ENCODE results near the gene SLC39A2. TPM values are rescaled to one million over a fixed set of nuclear protein-coding genes. Genes with fewer than 3 reads are reported as not detected.

SLC39A2 gene
- polyA plus RNA-seq, 3 donors: not detected

DNA sequence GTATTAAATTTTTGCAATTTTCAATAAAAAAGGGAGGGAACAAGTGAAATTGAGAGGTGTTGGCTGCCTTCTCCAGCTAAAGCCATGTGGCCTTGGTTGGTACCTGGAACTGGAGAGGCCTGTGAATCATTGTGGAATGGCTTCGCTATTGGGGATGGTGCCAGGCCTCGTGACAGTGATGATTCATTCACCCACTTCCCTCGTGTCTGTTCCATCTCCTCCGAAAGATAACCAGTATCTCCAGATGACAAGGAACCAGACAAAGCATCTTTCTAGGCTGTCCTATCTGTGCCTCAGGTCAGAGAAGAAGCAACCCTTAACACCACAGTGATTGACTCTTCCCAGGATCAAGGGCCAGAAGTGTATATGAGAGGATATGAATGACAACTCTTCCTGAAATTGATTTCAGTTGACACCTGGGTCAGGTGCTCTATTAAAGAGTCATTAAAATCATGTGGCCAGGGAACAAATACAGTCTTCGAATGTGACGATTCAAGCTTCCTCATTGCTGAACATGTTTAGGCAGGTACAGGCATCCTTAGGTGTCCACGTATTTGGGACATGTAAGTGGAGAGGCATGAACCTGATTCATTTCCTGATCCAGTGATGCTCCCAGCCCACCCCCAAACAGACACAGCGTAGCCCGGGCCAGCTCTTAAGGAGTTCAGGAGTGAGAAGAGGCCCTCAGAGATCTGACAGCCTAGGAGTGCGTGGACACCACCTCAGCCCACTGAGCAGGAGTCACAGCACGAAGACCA lies 42.8 kb downstream of the SLC39A2 start, which contains the start of gene RNASE7:
Gene RNASE7 (plus strand): TSS at position 687 of the 758 bp plus-strand sequence. CDS start 631 bp downstream, outside the sequence.
- H3K9me3 Mint-ChIP-seq: no peaks in the 10 kb centered on the region
- Histone ChIP-seq H4K20me1 (ENCODE audit: insufficient read depth, low read length) (no peaks in the 10 kb centered on the region), H3K36me3 (replicated peaks in 1 of 2; ENCODE audit: control insufficient read depth in 1 of 2, insufficient read depth in 2 of 2, low read length in 2 of 2) (no peaks in the 10 kb centered on the region), H3K9ac (ENCODE audit: insufficient read depth, low read length, poor library complexity, severe bottlenecking) (no peak within 1 kb of the TSS), H3K4me2 (replicated peaks; ENCODE audit: extremely low read depth, low read length, poor library complexity, severe bottlenecking) (no peak within 1 kb of the TSS), H3K79me2 (ENCODE audit: insufficient read depth, low read length) (no peaks in the 10 kb centered on the region), H3K4me3 (replicated peaks in 1 of 3; ENCODE audit: low read depth in 2 of 3, low read length in 3 of 3) (no peak within 1 kb of the TSS), H2AFZ (ENCODE audit: insufficient read depth, low read depth, low read length, poor library complexity, severe bottlenecking) (no peak within 1 kb of the TSS), H3K27ac (ENCODE audit: low read depth in 1 of 2, low read length in 2 of 2) (no peak within 1 kb of the TSS), H3K27me3 (ENCODE audit: control insufficient read depth in 2 of 2, insufficient read depth in 2 of 2, low read length in 2 of 2) (peaks cover 2 to 31% of the 10 kb centered on the region in 2 donors), H3K9me3 (replicated peaks in 1 of 2; ENCODE audit: control insufficient read depth in 1 of 2, insufficient read depth in 1 of 2, low read length in 2 of 2) (no peaks in the 10 kb centered on the region), H3K4me1 (ENCODE audit: control insufficient read depth in 1 of 2, insufficient read depth in 2 of 2, low read length in 2 of 2) (no peaks in the 10 kb centered on the region)
- no peaks in the 10 kb centered on the region for H3K36me3 Mint-ChIP-seq
- H3K4me3 Mint-ChIP-seq: no peak within 1 kb of the TSS
- DNase-seq: peak; percentile 29 to 75 (median 47)
- H3K27ac Mint-ChIP-seq: peak within 1 kb of the TSS in 2 of 7 donors; percentile 9 to 21
- intact Hi-C loops (cut with micrococcal nuclease): no loop called here
- H3K27me3 Mint-ChIP-seq (ENCODE audit: low read depth in 3 of 3): peaks cover 6 to 12% (median 11%) of the 10 kb centered on the region in 3 donors
- no peak for TF ChIP-seq CTCF (IDR thresholded peaks at IDR 0.05)
- WGBS (ENCODE audit: insufficient coverage): 33% methylated on average over 6 of the region's 11 CpGs
- peaks cover 9% of the 10 kb centered on the region for H3K4me1 Mint-ChIP-seq

GRCh38 chr14:21042918-21043317 lies 43.8 kb downstream of the SLC39A2 start:
- Histone ChIP-seq H2AFZ (ENCODE audit: insufficient read depth, low read depth, low read length, poor library complexity, severe bottlenecking) (no peak overlapping the region), H3K4me3 (replicated peaks in 1 of 3; ENCODE audit: low read depth in 2 of 3, low read length in 3 of 3) (no peak overlapping the region), H3K79me2 (ENCODE audit: insufficient read depth, low read length) (no peaks in the 10 kb centered on the region), H3K36me3 (replicated peaks in 1 of 2; ENCODE audit: control insufficient read depth in 1 of 2, insufficient read depth in 2 of 2, low read length in 2 of 2) (no peaks in the 10 kb centered on the region), H3K27ac (ENCODE audit: low read depth in 1 of 2, low read length in 2 of 2) (no peak overlapping the region), H4K20me1 (ENCODE audit: insufficient read depth, low read length) (no peaks in the 10 kb centered on the region), H3K27me3 (ENCODE audit: control insufficient read depth in 2 of 2, insufficient read depth in 2 of 2, low read length in 2 of 2) (peaks cover 2 to 38% of the 10 kb centered on the region in 2 donors), H3K4me2 (replicated peaks; ENCODE audit: extremely low read depth, low read length, poor library complexity, severe bottlenecking) (no peak overlapping the region), H3K9ac (ENCODE audit: insufficient read depth, low read length, poor library complexity, severe bottlenecking) (no peak overlapping the region), H3K9me3 (replicated peaks in 1 of 2; ENCODE audit: control insufficient read depth in 1 of 2, insufficient read depth in 1 of 2, low read length in 2 of 2) (no peaks in the 10 kb centered on the region), H3K4me1 (ENCODE audit: control insufficient read depth in 1 of 2, insufficient read depth in 2 of 2, low read length in 2 of 2) (no peaks in the 10 kb centered on the region)
- no peak for TF ChIP-seq CTCF (IDR thresholded peaks at IDR 0.05)
- H3K4me3 Mint-ChIP-seq: no peak overlapping the region
- intact Hi-C loops (cut with micrococcal nuclease): no loop called here
- DNase-seq: no peak
- H3K27ac Mint-ChIP-seq: no peak overlapping the region
- no peaks in the 10 kb centered on the region for H3K9me3 Mint-ChIP-seq
- no peaks in the 10 kb centered on the region for H3K36me3 Mint-ChIP-seq
- WGBS (ENCODE audit: insufficient coverage): 35% methylated on average over 7 of the region's 8 CpGs
- peaks cover 7% of the 10 kb centered on the region for H3K4me1 Mint-ChIP-seq
- peaks cover 6 to 14% (median 13%) of the 10 kb centered on the region in 3 donors for H3K27me3 Mint-ChIP-seq (ENCODE audit: low read depth in 3 of 3)
